ENCODE results near the gene SUGT1. TPM values are rescaled to one million over a fixed set of nuclear protein-coding genes. Genes with fewer than 3 reads are reported as not detected.

SUGT1 gene
- total and polyA plus RNA-seq, 10 of the 15 experiments (the other 5 are each of a cell fraction or from before 2014, with no cell fraction given), result 46.7 to 122 (median 77.3) TPM

GRCh38 chr13:52673465-52673864, 20.8 kb downstream of the SUGT1 start:
- TF ChIP-seq RB1 (IDR thresholded peaks at IDR 0.05; ENCODE audit: borderline replicate concordance) (no peak), RFX5 (IDR thresholded peaks at IDR 0.05; ENCODE audit: low read depth, low read length) (no peak), CHD2 (IDR thresholded peaks at IDR 0.05; ENCODE audit: borderline replicate concordance, low read depth, low read length) (no peak), NFYB (IDR thresholded peaks at IDR 0.05; ENCODE audit: insufficient read depth, low read depth, low read length) (no peak), RBBP5 (conservative IDR thresholded peaks at IDR 0.05) (no peak)
- intact Hi-C loops (cut with micrococcal nuclease; ENCODE audit: unreplicated experiment), result no loop called here

GRCh38 chr13:52677823-52678222, 25.2 kb downstream of the SUGT1 start:
- H3K9ac ChIP-seq (ENCODE audit: control insufficient read depth, insufficient read depth, low read length), result no peak overlapping the region
- no peak overlapping the region for H3K27ac ChIP-seq (ENCODE audit: control insufficient read depth, insufficient read depth)
- H4K20me1 ChIP-seq (ENCODE audit: control insufficient read depth, insufficient read depth), result no peaks in the 10 kb centered on the region
- no peaks in the 10 kb centered on the region for H3K27me3 ChIP-seq (replicated peaks in 1 of 2; ENCODE audit: control insufficient read depth in 2 of 2, insufficient read depth in 2 of 2, low read length in 1 of 2)
- 97% methylated on average over 1 of the region's 1 CpG for WGBS (ENCODE audit: insufficient coverage, insufficient replicate concordance, low lambda C conversion rate, missing lambda C conversion rate)
- FAIRE-seq, result no peak
- no peak overlapping the region for H3K4me3 ChIP-seq
- in situ Hi-C loops (cut with MboI), result no loop called here
- CTCF ChIA-PET, result interaction anchor here (0.7 to 3.5 kb wide), 8 partner anchors 11 to 131 kb away, joined by 3 to 27 read pairs (median 4); no protein-coding TSS in a partner anchor
- H3K36me3 ChIP-seq (ENCODE audit: control insufficient read depth in 2 of 2, insufficient read depth in 2 of 2, low read length in 1 of 2), result peaks cover 3 to 8% of the 10 kb centered on the region in 2 experiments; a peak in 3 of 4 replicates
- no TSS peak for BruUV-seq (replicated peaks)
- POLR2A ChIA-PET, result interaction anchor here (1.3 kb wide), 1 partner anchor 25 kb away, joined by 6 read pairs; the partner anchor contains the start of gene SUGT1
- no peak overlapping the region for H3K4me2 ChIP-seq (ENCODE audit: control insufficient read depth, insufficient read depth)
- no peak for DNase-seq (ENCODE audit: low read depth, low spot score)
- H3K9me3 ChIP-seq (replicated peaks; ENCODE audit: control insufficient read depth, insufficient read depth, low read length), result no peaks in the 10 kb centered on the region
- H3K4me1 ChIP-seq (ENCODE audit: control insufficient read depth, insufficient read depth, low read length), result no peaks in the 10 kb centered on the region
- ATAC-seq, result no peak
- no peak overlapping the region for H2AFZ ChIP-seq (ENCODE audit: control insufficient read depth, low read depth, low read length)
- RAD21 ChIA-PET (ENCODE audit: unreplicated experiment), result interaction anchor here (1.3 to 4.6 kb wide), 5 partner anchors 12 to 131 kb away, joined by 3 to 23 read pairs (median 8); no protein-coding TSS in a partner anchor
- H3K79me2 ChIP-seq (ENCODE audit: control insufficient read depth, insufficient read depth, low read length), result no peaks in the 10 kb centered on the region
- SMC1A ChIA-PET (ENCODE audit: uncharacterized antibody, unreplicated experiment), result interaction anchor here (0.6 to 6.9 kb wide), 8 partner anchors 9 to 134 kb away, joined by 3 to 40 read pairs (median 4); no protein-coding TSS in a partner anchor
- intact Hi-C loops (cut with micrococcal nuclease; ENCODE audit: unreplicated experiment), result no loop called here
- TF ChIP-seq CREB1 (IDR thresholded peaks at IDR 0.05; ENCODE audit: low read depth), result no peak
- no peak for TF ChIP-seq NR2C1 (IDR thresholded peaks at IDR 0.05)
- TF ChIP-seq, protein P1, sequence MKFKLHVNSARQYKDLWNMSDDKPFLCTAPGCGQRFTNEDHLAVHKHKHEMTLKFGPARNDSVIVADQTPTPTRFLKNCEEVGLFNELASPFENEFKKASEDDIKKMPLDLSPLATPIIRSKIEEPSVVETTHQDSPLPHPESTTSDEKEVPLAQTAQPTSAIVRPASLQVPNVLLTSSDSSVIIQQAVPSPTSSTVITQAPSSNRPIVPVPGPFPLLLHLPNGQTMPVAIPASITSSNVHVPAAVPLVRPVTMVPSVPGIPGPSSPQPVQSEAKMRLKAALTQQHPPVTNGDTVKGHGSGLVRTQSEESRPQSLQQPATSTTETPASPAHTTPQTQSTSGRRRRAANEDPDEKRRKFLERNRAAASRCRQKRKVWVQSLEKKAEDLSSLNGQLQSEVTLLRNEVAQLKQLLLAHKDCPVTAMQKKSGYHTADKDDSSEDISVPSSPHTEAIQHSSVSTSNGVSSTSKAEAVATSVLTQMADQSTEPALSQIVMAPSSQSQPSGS (IDR thresholded peaks at IDR 0.05; ENCODE audit: low read length), result no peak
- TF ChIP-seq BCL3 (IDR thresholded peaks at IDR 0.05; ENCODE audit: borderline replicate concordance, insufficient read depth, low read depth, low read length, poor library complexity, severe bottlenecking), result no peak
- TF ChIP-seq GABPA (IDR thresholded peaks at IDR 0.05; ENCODE audit: low read depth), result no peak
- TF ChIP-seq BACH1 (IDR thresholded peaks at IDR 0.05; ENCODE audit: borderline replicate concordance), result no peak

More at GRCh38 chr13:52673465-52673864, 20.8 kb downstream of the SUGT1 start:
- Histone ChIP-seq H4K20me1 (ENCODE audit: control insufficient read depth, insufficient read depth) (no peaks in the 10 kb centered on the region), H3K4me3 (no peak overlapping the region), H2AFZ (ENCODE audit: control insufficient read depth, low read depth, low read length) (no peak overlapping the region), H3K36me3 (ENCODE audit: control insufficient read depth in 2 of 2, insufficient read depth in 2 of 2, low read length in 1 of 2) (peaks cover 0 to 17% of the 10 kb centered on the region in 2 experiments; a peak in 2 of 4 replicates), H3K9me3 (replicated peaks; ENCODE audit: control insufficient read depth, insufficient read depth, low read length) (no peaks in the 10 kb centered on the region), H3K9ac (ENCODE audit: control insufficient read depth, insufficient read depth, low read length) (no peak overlapping the region), H3K27ac (ENCODE audit: control insufficient read depth, insufficient read depth) (no peak overlapping the region), H3K4me2 (ENCODE audit: control insufficient read depth, insufficient read depth) (no peak overlapping the region), H3K4me1 (ENCODE audit: control insufficient read depth, insufficient read depth, low read length) (no peaks in the 10 kb centered on the region), H3K79me2 (ENCODE audit: control insufficient read depth, insufficient read depth, low read length) (no peaks in the 10 kb centered on the region; the same call in 1 of the 2 replicates), H3K27me3 (replicated peaks in 1 of 2; ENCODE audit: control insufficient read depth in 2 of 2, insufficient read depth in 2 of 2, low read length in 1 of 2) (no peaks in the 10 kb centered on the region)
- SMC1A ChIA-PET (ENCODE audit: uncharacterized antibody, unreplicated experiment), result interaction anchor here (0.9 to 3.0 kb wide), 8 partner anchors 14 to 135 kb away, joined by 3 to 24 read pairs (median 6); no protein-coding TSS in a partner anchor
- 92% methylated on average over 1 of the region's 1 CpG for WGBS (ENCODE audit: insufficient coverage, insufficient replicate concordance, low lambda C conversion rate, missing lambda C conversion rate)
- no peak for FAIRE-seq
- in situ Hi-C loops (cut with MboI), result no loop called here
- peak; percentile 42 for ATAC-seq
- CTCF ChIA-PET, result interaction anchor here (0.7 to 3.4 kb wide), 5 partner anchors 17 to 135 kb away, joined by 3 to 43 read pairs (median 3); no protein-coding TSS in a partner anchor
- no peak for DNase-seq (ENCODE audit: low read depth, low spot score)
- POLR2A ChIA-PET, result interaction anchor here (0.9 kb wide), 1 partner anchor 52 kb away, joined by 3 read pairs; no protein-coding TSS in a partner anchor
- BruUV-seq (replicated peaks), result no TSS peak
- RAD21 ChIA-PET (ENCODE audit: unreplicated experiment), result interaction anchor here (0.9 to 2.6 kb wide), 6 partner anchors 9 to 135 kb away, joined by 3 to 22 read pairs (median 5); no protein-coding TSS in a partner anchor

Data from GM12878 (cell line).